Stimulated activated CD4-positive, alpha-beta T cell treated with anti-CD3 and anti-CD28 coated beads, Interleukin-2, amount 100 ng/mL, for 4 hours (primary cell): ENCODE results near the gene PARG.
"Not testable (repeated sequence)": the region's sequence is repeated elsewhere in the genome, so short reads cannot be mapped to it uniquely, and the experiment has no call there.

ENCODE experiments used
- DNase-seq: peaks from one replicate; pipeline ENCODE4 v3.0.0-alpha.2; 2020; ENCODE audit warnings: low read depth

Gene PARG

DNA sequence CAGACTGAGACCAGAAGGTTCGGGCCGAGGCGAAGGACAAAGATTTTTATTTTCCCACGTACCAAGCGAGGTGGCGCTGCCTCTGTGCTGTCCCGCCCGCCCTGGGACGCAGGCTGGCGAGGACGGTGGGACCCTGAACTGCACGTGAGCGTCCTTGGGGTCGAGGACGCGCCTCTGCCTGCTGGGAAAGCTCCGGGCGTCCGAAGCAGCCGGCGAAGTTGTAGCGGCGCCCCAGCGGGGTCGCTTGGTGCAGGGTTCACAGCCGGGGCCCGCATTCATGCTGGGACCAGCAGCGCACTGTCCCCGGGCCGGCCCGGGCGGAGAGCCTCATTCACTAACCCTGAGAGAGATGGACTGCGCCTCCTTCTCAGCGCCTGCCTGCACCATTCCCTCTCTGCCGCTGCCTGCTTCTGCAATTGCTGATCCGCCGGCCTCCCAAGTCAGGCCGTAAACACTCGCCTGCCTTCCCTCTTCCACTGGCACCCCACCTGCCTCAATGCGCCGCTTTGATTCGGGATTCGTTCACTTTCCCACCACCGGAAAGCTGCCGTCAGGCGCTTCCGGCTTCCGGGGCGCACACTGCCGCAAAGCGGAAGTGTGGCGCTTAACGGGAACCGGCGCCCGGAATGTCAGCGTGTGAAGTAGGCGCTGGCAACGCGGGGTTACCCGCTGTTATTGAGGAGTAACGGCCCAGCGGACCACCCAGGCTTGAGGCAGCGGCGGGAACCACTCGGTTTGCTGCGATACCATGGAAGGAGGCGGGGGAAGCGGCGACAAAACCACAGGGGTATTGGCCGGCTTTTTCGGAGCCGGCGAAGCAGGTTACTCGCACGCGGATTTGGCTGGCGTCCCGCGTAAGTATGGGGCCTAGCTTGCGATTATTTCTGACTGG is at the start of gene PARG, which contains the start of gene TIMM23B:
TSS of gene PARG (minus strand) at position 581 of the 892 bp plus-strand sequence. CDS start at position 279, 302 bp downstream.
TSS of gene TIMM23B (plus strand) at position 607 of the 892 bp plus-strand sequence. CDS start at position 749, 142 bp downstream.
- peak; percentile 61 for DNase-seq

DNA sequence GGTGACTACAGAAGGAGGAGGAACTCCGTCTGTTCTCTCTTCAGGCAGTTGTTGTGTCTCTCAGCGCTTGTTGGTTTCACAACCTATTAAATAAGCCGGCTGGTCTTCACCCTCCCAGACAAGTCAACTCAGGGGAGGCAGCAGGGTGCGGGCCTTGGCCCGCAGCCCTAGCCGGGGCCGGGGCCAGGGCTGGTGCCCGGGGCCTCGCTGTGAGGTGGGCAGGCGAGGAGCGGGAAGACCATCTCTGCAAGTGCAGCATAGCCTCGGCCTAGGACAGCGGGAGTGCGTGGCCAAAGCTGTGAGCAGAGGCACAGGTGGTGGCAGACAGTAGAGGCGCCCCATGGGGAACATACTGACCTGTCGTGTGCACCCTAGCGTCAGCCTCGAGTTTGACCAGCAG is 46.5 kb upstream of the PARG start, which contains the start of gene AGAP6:
TSS of gene AGAP6 (plus strand) at position 31 of the 400 bp plus-strand sequence. CDS start at position 341, 310 bp downstream.
- DNase-seq, result not testable (repeated sequence)

DNA sequence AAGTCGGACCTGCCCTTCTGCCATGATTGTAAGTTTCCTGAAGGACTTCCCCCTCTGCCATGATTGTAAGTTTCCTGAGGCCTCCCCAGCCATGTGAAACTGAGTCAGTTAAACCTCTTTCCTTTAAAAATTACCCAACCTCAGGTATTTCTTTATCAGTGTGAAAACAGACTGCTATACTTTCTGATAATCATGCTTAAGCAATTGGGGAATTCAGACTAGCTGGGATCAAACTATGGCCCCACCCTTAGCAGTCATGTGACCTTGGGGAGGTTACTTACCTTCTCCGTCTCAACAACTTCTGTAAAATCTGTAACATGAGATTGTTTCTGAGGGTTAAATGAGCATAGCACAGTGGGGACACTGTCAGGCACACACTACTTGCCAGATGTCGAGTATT is 45.4 kb upstream of the PARG start:
- DNase-seq, result not testable (repeated sequence)

DNA sequence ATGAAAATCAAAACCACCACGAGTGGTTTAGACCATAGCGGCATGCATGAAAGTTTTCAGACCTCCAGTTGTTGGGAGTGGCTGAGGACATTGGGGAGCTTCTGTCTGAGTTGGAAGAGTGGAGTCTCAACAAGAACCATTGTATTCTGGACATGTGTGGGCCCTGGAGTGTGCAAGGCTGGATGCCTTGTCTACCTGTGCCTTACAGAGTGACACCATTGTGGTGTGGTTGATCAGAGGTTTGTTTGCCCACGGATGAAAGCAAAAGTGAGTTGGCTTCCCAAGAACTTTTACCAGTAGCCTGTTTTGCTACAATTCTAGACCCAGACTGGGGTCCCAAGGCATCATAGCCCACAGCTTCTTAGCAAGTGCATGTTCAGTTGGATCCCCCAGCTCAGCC is 35.9 kb upstream of the PARG start:
- DNase-seq, result not testable (repeated sequence)

DNA sequence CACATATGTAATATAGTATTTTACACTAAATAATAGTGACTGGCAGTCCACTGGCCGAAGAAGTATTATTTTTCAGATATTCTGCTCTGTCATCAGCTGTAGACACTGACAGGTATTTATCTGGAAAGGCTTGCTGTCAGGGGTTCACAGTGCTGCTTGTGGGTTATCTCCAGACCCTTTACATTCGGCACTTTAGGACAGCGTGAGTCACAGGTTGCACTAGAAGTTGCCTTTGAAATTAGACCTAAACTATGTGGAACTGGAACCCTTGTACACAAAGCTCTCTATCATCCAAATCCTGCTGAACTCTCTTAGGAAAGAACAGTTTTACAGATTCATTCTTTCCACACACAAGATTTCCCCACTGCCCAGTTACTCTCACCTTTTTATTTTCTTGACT is 30.3 kb upstream of the PARG start:
- DNase-seq, result not testable (repeated sequence)

DNA sequence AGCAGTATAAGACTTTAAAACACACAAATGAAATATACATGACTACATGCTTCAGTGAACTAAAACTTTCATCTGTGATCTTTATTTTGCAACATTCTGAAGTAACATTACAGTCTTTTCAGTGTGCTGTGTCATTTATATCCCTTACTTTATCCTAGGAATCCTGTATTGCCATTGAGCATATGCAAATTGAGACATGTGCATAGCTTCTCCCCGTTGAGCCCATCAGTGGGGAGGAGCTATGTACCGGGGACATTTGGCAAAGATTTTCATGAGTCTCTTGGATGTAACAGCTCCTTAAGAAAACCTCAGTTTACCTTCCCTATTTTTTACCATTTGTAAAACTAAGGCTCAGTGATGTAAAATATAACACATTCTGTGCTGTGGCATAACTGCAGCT is 29.6 kb upstream of the PARG start:
- DNase-seq, result not testable (repeated sequence)

DNA sequence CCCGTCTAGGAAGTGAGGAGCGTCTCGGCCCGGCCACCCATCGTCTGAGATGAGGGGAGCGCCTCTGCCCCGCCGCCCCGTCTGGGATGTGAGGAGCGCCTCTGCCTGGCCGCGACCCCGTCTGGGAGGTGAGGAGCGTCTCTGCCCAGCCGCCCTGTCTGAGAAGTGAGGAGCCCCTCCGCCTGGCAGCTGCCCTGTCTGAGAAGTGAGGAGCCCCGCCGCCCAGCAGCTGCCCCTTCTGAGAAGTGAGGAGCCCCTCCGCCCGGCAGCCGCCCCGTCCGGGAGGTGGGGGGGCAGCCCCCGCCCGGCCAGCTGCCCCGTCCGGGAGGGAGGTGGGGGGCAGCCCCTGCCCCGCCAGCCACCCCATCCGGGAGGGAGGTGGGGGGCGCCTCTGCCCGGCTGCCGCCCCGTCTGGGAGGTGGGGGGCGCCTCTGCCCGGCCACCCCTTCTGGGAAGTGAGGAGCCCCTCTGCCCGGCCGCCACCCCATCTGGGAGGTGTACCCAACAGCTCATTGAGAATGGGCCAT is 28.6 kb upstream of the PARG start:
- not testable (repeated sequence) for DNase-seq

DNA sequence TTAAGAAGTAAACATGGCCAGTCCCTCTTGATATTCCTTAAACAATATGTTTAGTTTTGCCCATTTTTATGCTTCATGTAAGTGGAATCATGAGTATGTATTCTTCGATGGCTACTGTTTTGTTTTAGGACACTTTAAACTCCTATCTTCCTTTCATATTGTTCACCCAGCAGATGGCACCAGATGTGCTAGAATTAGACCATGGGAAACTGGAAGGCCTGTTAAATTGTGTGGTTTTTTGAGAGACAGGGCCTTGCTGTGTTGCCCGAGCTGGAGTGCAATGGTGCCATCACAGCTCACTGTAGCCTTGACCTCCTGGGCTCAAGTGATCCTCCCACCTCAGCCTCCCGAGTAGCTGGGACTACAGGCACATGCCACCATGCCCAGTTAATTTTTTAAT is 11.3 kb upstream of the PARG start:
- DNase-seq, result not testable (repeated sequence)

DNA sequence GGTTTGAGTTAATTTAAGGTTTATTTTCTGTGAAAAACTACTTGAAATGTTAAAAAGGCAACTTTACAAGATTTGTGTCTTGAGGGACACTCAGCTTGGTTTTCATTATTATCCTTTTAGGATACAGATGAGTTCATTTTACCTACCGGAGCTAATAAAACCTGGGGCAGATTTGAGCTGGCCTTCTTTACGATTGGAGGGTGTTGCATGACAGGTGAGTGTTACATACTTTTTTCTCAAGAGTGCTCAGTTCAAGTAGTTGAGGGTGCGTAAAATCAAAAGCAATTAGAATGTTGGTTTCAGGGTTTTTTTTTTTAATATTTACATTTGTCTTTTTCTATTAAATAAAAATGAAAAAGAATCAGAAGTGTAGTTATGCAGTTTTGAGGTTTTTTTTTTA is 10.2 kb upstream of the PARG start:
- not testable (repeated sequence) for DNase-seq

DNA sequence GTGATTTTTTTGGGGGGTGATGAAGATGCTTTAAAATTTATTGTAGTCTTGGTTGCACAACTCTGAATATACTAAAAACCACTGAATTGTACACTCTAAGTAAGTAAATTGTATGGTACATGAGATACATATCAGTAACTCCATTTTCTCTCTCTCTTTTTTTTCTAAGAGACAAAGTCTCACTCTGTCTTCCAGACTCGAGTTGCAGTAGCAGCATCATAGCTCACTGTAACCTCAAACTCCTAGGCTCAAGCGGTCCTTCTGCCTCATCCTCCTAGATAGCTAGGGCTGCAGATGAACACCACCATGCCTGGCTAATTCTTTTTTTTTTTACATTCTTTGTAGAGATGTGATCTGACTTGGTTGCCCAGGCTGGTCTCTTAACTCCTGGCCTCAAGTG is 6.9 kb upstream of the PARG start:
- DNase-seq, result not testable (repeated sequence)

DNA sequence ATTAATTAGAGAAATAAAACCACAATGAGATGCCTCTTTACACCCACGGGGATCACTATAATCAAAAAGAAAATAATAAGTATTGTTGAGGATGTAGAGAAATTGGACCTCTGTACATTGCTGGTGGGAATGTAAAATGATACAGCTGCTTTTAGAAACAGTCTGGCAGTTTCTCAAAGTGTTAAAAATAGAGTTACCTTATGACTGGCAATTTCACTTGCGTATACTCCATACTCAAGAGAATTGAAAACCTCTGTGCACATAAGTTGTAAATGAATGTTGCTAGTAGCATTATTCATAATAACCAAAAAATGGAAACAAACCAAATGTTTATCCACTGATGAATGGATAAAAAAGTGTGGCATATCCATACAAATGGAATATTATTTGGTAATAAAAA is 6.3 kb upstream of the PARG start:
- DNase-seq, result not testable (repeated sequence)

DNA sequence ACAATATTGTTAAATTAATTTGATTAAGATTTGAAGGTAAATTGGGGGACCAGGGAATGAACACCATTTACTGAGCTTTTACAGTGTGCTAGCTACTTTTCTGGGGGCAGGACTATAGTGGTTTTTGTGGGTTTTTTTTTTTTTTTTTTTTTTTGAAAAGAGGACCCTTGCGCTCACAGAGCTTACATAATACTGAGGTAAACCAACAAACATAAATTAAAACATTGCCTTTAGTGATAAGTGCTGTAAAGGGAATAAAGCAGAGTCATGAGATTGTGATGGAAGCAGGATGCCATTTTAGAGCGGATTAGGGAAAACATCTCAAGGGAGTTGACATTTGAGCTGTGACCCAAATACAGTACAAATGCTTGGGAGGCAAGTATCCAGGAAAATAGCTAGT is 1.8 kb upstream of the PARG start:
- not testable (repeated sequence) for DNase-seq

DNA sequence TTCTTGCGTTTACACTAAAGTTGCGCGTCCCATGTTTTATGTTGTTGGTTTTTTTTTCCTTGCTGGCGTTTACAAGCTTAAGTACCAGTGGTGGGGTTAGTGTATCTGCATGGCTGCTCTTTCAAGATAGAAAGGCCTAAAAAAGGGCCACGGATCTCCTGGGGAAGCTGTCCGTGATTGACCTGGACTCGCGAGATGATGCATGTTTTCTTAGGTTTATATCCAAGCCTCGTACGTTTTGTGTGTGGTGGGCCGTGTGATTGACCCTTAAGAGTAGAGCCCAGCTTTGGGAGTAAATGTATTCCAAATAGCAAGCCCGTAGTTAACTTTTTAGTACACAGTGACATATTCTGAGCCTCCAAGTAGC is 495 bp upstream of the PARG start:
- DNase-seq, result not testable (repeated sequence)

DNA sequence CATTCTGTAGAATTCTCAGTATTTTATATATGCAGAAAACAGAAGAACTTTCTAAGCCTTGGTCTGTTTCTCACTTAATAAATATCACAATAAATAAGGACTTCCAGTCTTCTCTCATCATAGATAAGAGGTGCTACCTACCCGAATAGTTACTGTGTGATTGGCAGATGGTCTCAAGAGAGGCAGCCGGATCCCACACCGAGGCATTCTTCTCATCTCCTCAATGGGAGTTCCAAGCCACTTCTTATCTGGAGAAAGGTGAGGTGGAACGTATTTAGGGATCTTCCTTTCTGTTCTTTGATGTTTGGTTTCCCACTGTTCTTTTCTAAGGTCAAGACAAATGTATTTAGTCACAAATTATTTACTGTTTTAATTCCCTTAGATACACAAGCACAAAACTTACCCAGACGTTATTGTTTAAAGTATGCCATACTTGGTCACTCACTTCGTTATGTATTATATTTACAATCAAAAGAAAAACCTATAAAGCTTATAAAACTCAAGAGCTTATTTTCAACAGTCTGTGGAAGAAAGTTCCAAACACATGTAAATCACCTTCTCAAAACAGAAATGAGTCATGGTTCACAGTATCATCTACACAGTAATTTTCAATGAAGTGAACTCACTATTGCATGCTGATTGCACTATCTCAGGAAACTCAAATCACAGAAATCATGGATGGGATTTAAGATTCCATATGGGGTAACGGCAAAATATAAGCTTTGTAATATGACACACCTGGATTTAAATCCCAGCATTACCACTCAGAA is 9.7 kb downstream of the PARG start:
- not testable (repeated sequence) for DNase-seq

DNA sequence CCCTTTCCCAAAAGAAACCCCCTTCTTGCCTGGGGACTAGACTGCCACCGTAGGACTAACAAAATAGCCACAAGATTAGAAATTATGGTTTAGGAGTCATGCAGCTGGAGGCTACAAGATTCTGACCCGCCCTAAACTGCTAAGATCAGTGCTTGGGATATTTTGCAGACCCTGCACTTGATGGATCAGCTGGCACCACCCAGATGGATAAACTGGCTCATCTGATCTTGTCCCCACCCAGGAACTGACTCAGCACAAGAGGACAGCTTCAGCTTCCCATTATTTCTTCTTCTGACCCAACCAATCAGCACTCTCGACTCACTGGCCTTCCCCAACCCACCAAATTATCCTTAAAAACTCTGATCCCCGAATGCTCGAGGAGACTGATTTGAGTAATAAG is 10.6 kb downstream of the PARG start:
- DNase-seq, result not testable (repeated sequence)

DNA sequence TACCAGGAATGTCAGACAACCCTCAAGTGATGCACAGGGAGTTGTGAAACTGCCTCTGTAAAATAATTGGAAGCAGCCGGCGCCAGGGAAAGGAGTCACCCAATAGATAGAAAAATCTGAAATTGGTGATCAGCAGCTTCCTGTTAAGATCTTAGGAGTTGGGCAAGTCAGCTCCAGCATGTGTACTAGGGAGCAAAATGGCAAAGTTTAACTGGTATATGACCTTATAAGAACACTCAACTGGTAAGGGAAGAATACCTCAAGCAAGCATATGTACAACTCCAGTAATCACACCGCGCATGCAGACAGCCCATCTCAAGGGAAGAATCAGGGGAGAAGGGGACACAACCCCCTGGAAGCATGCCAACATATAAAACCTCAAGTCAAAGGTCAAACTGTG is 18.3 kb downstream of the PARG start:
- DNase-seq, result not testable (repeated sequence)

DNA sequence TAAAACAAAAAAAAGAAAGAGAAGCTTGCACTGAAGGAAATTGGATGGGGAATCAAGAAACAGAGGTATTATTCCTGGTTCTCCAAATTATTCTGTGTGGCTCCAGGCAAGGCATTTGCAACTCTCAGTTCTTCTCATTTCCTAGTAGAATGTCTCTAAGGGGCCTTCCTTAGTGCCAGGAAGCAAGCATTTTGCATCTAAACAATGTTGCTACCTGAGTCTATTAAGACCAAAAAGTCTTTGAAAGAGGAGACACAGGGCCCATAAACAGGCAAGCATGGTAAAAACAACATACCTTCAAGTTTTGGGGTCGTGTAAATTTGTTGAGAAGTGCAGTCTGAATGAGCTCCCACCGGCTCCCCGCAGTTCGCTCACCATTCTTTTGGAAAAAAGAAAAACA is 19.8 kb downstream of the PARG start:
- DNase-seq, result not testable (repeated sequence)

DNA sequence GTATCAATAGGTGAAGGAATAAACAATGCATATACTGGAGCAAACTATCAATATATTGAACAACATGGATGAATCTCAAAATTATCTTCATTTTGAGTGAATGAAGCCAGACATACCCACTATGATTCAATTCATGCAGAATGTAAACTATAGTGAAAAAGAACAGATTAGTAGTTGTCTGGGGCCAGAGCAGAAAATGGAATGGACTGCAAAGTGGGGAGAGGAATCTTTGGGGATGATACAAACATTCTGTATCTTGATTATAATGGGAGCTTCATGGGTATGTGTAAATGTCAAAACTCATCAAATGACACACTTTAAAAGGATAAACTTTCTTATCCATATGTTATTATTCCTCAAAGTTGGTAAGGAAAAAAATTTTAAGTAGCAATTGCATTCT is 23.9 kb downstream of the PARG start:
- DNase-seq, result not testable (repeated sequence)

DNA sequence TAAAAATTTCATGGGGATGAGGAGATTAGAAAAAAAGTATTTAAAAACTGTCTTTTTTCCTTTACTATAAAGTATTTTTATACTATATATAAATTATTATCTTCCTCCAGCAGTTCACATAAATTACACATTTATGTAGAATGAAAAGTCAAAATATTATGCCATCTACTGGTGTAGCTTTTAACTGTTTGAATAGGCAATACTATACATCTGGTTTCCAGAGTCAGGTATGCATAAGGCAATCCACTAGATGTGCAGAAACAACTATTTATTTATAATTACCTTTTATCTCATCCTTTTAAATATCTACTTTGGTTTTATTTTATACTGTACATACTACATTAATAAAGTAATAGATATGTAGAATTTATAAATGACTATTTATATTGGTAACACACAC is 25.4 kb downstream of the PARG start:
- not testable (repeated sequence) for DNase-seq

DNA sequence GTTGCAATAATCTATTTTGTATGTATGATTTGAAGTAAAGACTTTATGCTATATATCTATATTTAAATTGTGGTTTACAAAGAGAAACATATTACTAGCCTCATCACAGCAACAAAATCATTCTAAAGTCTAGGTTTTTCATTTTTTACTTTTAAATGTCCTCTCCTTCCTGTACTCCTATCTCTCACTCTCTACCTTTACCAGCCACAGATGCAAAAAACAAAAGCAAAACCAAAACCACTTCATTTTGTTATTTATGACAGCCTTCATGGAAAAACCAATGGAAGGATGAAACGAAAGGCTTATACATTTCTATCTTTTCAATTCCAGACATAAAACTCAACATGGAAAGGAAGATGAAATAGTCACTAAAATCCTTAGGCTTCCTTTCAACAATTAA is 31.5 kb downstream of the PARG start:
- not testable (repeated sequence) for DNase-seq

DNA sequence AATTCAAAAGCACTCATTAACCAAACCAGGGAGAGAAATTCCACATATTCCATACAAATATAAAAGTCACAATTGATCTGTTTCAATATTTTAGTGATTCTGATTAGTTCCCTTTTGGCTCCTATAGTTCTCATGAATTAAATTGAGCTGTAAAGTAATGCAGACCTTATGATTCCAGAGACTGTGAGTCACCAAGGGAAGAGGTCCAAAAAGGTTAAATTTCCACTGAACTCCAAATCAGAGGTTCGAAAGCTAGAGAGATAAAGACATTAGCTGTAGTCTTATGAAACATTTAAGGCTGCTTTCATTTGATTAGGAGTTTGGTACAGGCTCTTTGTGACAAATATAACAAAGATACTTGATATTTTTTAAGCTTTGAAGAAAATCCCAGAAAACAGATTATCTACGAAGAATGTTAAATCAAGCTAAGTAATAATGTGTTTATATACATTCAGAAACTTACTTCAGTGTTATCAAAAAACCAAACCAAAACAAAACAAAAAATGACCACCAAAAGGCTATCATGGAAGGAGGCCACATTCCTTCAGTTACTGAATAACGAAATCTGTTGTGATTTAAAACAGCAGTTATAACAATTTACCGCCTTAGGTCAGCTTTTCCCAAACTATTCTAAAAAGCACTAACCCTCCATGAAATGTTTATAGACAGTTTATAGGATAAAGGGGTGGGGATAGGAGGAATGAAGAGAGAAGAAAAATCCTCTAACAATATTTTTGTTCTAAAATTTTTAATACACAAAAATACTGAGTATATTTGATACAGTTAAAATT is 33.3 kb downstream of the PARG start:
- DNase-seq, result not testable (repeated sequence)

DNA sequence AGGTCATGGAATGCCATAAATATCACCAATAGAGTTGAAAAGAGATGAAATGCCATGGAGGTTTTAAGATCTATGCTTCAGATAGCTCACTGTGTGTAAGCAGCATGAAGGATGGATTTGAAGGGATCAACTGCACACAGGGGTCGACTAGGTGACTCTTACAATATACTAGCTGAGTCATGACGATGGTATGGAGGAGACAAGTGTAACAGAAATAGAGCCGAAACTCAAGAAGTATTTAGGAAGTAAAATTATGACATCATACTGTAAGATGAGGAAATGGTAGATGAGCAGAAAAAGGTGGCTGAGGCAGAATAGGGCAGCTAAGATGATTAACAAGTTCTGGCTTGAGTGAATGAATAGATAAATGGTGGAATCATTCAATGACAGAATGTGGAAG is 38.0 kb downstream of the PARG start:
- not testable (repeated sequence) for DNase-seq
